HL-60/S4 treated with phorbol 12-myristate 13-acetate at 8.2 ng/mL for 4 days and 3 days (cell line): ENCODE measurements around the gene C10orf67.
"Not testable (repeated sequence)": the region's sequence is repeated elsewhere in the genome, so short reads cannot be mapped to it uniquely, and the experiment has no call there.

Source experiments
- in situ Hi-C: fragments of 300-500 bp; cut with MboI; formaldehyde crosslinking; loops from 2 replicates; pipeline ENCODE4 v1.15.0; 2022; ENCODE audit warnings: low sequenced_read_pairs

Gene C10orf67

DNA sequence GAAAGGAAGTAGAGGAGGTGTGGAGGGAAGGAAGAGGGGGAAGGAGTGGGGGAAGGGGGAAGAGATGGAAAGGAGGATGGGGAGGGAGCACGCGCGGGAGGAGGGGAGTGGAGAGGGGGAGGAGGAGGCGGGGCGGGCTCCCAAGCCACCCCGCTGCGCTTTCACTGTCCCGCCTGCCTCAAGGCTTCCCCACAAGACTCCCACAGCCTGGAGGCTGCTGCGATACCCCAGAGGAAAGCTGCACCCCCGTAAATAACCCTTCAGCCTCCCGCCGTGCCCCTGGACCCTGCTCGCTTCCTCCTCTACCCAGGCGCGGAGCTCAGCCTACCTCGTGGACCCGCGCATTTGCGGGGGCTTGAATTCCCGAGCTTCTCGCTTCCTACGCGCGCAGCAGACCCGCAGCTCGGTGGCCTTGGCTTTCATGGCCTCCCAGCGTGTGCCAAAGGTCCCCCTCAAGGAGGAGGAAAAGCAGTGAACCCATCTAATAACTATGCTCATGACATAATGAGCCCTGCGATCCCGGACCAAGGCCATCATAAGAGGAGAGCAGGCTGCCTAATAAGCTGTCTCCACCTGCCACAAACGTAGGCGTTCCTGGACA, at the start of gene C10orf67:
Gene C10orf67, minus strand, starts transcription at position 557 of the 601 bp plus-strand sequence. Its CDS starts 23 bp downstream, at position 534.
- in situ Hi-C loops, result no loop called here

DNA sequence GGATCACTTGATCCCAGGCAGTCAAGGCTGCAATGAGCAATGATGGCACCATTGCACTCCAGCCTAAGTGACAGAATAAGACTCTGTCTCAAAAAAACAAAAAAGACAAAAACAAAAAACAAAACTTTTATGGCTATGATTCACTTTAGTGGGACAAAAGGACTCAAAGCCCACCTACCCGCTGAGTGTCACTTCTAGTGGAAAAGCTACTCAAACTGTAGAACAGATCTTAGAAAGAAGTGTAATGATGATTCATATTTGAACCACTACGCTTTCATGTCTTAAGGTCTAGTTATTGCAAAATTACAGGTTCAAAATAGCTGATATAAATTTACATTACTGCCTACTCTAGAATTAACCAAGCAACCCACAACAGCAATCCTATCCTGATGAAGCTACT, 47.2 kb upstream of the C10orf67 start:
- in situ Hi-C loops, result no loop called here

DNA sequence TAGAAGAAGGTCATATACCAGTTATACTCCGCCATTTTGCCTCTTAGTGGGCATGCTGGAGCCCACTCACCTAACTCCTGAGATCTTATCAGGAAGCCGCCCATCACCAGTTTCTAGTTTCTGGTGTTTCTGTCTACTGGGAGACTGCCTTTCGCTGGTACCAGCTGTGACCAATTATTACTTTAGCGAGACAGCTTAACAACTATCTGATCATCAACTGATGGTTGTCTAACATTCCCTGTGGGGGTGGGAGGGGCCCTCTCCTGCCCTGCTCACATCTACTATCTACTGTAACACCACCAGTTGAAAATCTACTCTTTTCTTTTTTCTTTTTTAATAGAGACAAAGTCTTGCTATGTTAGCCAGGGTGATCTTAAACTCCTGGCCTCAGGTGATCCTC, 46.2 kb upstream of the C10orf67 start:
- in situ Hi-C loops, result no loop called here

DNA sequence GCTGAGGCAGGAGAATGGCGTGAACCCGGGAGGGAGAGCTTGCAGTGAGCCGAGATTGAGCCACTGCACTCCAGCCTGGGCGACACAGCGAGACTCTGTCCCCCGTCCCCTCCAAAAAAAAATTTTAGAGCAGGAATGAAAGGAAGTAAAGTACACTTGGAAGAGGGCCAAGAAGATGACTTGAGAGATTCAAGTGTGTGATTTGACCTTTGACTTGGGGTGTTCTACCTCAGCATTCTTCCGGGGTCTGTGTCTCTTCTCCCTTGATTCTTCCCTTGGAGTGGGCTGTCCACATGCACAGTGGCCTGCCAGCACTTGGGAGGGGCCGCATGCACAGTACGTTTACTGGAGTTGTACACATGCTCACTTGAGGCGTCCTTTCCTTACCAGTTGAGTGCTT, 45.8 kb upstream of the C10orf67 start:
- in situ Hi-C loops, result not testable (repeated sequence)

DNA sequence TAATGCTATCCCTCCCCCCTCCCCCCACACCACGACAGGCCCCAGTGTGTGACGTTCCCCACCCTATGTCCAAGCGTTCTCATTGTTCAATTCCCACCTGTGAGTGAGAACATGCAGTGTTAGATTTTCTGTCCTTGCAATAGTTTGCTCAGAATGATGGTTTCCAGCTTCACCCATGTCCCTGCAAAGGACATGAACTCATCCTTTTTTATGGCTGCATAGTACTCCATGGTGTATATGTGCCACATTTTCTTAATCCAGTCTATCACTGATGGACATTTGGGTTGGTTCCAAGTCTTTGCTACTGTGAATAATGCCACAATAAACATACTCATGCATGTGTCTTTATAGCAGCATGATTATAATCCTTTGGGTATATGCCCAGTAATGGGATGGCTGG, 42.9 kb upstream of the C10orf67 start:
- in situ Hi-C loops, result not testable (repeated sequence)

DNA sequence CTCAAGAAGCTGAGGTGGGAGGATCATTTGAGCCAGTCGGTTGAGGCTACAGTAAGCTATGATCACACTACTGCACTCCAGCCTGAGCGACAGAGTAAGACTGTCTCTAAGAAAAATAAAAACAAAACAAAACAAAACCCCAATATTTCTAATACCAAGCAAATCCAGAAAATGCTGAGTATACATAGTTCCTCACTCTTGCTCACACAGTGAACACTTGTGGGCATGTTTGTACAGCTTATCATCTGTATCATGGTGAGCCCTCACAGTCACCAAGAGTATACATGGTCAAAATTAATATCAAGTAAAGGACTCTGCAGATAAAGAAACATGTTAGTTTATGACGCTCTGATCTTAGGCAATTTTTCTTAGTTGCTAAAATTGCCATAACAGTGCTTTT, 41.5 kb upstream of the C10orf67 start:
- in situ Hi-C loops, result no loop called here

DNA sequence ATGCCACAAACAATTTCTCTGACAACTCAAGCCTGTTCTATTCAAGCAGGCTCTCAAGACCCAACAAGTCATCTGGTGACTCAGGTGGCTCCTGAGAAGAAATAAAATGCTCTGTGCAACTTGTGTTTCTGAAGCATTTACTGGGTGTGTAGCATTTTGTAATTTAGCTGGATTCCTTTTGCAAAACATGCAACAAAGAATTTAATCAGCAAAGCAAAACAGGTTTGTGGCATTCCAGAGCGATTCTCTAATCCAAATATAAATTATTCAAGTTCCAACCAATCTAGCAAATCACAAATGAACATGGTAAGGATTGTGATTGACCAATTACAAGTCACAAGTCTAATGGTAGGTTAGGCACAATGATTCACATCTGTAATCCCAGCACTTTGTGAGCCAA, 39.8 kb upstream of the C10orf67 start:
- in situ Hi-C loops, result no loop called here

DNA sequence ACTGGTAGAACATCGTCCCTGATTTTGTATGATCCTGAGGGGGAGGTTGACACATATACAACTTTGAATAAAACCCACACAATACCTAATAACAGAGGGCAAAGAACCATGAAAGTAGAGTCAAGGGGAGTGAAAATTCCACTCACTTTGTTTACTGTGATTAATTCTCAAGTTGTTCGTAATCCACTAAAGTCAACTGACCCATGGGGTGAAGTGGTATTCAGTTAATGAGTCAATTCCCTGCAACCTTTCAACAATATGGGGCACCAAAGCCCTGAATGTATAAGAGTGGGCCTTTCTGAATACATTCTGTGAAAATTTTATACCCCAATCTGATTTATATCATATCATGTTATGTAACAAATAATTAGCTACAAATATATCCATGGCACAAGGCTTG, 39.0 kb upstream of the C10orf67 start:
- in situ Hi-C loops, result no loop called here

DNA sequence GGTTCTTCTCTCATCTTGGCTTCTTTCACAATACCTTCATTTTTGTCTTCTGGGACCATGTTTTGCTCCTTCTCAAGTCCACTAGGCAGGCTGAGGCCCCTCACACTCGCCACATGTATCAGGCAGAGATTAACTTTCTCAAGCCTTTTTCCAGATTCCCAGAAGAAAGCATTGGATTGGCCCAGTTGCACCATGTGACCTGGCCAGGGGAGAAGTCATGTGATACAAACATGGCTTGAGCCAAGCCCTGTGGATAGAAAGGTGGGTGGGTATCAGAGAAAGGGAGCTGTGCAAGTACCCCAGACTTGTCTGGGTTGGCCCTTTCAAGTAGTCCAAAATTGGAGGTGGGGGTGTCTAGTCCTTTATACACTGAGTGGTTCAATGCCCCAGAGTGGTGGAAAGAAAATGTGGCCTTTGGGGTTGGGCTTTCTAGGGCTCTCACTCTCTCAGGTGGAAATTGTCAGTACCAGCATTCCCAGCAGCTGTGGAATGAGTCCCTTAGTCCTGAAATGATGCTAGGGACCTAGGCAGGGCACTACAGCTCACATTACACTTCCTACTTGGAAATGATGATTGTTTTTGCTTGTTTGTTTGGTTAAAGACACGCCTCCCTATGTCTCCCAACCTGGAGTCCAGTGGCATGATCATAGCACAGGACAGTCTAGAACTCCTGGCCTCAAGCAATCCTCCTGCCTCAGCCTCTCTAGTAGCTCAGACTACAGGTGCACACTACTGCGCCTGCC, 36.9 kb upstream of the C10orf67 start:
- in situ Hi-C loops, result no loop called here

DNA sequence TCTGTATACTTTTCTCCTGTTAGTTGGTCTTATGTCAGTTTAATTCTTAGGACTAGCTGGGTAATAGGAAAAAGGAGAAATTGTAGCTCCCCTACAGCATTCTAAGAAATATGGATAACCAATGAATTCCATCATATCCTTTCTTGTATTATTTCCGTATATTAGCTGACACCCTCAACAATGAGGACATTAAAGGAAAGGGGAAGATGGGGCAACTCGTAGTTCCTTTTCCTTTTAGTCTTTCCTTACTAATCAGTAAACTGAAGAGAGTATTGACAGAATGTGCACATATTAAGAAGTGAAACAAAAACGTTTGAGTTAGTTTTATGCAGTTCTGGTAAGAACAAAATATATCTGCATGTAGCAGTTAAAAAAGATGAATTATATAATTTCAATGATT, 35.1 kb upstream of the C10orf67 start:
- in situ Hi-C loops, result no loop called here

DNA sequence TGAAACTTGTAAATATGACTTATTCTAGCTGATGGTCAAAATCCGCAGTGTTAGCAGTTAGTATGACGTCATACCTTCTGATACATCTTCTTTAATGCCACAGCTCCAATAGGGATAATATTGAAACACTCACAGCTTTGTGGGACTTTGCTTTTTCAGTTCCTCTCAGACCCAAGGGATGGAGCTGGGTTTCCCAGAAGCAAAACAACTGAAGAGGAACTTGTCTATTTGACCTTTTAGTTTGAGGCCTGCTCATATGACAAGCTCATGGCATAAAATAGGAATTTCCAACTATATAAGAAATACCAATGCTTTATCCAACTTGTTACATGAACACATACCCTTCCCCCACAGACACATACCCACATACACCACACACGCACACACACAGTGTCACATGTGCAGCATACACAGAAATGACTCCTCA, 31.6 kb upstream of the C10orf67 start:
- in situ Hi-C loops, result no loop called here

DNA sequence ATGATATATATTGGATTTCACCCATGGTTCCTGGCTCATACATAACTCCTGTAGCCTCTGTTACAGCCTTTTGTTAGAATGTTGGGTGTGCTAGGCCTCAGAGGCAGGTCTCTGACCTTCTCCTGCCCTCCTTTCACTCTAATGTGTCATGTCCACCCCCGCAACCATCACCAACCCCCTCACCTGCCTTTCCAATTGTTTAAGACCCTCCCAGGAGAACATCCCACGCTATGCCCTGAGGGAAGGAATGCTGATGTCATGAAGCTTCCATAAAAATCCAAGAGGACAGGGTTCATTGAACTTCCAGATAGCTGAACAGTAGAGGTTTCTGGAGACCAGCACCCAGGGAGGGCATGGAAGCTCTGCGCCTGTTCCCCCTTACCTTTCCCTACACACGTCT, 30.8 kb upstream of the C10orf67 start:
- in situ Hi-C loops, result no loop called here

DNA sequence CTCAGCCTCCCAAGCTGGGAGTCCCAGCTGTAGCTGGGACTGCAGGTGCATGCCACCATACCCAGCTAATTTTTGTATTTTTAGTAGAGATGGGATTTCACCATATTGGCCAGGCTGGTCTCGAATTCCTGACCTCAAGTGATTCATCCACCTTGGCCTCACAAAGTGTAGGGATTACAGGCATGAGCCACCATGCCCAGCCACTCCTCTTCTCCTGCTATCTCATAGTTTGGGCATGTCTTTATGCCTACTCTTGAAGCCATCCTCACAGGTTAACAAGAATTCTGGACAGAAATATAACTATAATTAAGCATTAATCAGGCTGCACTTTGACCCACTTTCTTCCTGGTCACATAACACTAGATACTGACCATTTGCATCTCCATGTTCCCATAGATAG, 28.6 kb upstream of the C10orf67 start:
- in situ Hi-C loops, result no loop called here

DNA sequence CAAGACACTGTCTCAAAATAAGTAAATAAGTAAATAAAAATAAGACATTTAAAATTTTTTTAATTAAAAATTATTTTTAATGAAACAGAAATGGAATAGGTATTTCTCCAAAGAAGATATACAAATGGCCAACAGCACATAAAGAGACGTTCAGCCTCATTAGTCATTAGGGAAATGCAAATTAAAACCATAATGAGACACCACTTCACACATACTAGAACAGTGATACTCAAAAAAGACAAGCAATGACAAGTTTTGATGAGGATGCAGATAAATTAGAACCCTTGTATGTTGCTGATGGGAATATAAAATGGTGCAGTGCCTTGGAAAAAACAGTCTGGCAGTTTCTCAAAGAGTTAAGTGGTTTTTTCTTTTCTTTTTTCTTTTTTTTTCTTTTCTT, 26.5 kb upstream of the C10orf67 start:
- in situ Hi-C loops, result no loop called here

DNA sequence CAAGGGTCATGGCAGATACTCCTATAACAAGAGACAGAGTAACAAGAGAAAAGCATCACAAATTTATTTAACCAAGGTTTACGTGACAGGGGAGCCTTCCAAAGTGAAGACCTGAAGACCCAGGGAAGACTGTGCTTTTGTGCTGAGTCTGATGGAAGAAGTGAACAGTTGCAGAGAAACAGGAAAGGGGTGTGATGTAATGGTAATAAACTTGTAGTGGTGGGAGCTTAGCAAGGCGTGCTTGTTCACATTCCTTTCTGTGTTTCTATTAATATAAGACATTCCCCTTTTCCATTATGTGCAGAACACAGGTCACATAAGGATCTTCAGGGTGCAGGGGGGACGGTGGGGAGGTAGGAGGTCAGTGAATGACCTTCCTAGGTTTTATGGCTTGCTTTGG, 25.5 kb upstream of the C10orf67 start:
- in situ Hi-C loops, result no loop called here

DNA sequence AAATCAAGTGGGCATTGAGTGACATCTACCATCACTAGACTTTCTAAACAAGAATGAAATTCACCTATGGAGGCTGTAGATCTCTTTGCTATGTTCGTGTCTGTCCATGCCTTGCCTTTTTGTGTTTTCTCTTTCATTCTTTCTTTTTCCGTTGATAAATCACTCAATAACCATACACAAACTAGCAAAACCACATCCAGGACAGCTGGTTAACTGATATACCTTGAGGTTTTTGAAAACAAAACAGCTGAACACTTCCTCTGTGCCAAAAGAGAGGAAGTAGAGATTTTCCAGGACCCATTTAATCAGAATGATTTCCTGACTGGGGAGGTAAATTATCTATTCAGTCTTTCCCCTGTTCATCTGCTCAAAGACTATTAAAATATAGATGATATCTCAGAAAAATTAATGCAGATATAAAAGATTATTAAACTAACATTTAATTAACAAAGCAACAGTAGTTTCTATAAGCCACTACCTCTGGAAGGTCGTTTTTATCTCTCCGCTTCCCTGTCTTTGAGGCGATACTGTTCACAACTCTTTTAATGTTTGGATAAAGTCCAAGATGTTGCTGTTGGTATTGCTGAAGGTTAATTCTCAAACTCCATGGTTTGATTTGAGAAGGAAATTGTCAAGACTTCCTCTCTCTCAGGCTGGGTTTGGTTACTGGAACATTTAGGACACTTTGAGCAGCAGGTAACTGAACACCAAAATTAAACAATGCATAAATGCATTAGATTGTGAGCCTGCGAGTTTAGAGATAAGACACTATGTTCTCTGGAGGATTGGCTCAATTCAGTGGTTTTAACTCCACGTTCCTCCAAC, 24.4 kb upstream of the C10orf67 start:
- in situ Hi-C loops, result no loop called here

DNA sequence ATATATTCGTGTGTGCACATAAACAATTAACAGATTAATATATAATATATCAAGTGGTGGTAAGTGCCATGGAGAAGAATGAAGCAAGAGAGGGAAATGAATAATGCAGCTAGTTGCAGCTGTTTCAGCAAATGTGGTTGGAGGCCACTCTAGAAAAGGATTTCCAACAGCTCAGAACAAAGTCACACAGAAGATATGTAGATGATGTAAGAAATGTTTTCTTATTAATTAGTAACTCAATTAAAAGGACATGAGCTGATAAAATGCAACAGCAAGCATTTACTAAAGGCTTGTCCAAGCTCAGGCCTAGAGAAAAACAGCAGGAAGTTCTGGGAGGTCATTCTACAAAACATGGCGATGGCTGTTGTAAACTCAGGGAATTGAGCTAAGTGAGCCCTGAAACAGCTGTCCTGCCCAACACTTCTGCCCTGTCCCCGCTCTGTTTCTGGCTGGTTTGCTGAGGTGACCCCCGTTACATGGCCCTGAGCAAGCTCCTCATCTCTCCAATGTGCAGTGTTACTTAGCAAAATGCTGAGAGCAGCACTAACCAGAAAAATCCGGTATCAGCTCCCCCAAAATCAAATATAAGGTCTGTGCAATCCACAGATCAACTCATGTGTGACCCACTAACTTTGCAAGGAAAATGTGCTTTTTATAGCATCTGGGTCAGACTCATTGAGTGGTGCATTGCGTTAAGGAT, 23.4 kb upstream of the C10orf67 start:
- in situ Hi-C loops, result no loop called here

DNA sequence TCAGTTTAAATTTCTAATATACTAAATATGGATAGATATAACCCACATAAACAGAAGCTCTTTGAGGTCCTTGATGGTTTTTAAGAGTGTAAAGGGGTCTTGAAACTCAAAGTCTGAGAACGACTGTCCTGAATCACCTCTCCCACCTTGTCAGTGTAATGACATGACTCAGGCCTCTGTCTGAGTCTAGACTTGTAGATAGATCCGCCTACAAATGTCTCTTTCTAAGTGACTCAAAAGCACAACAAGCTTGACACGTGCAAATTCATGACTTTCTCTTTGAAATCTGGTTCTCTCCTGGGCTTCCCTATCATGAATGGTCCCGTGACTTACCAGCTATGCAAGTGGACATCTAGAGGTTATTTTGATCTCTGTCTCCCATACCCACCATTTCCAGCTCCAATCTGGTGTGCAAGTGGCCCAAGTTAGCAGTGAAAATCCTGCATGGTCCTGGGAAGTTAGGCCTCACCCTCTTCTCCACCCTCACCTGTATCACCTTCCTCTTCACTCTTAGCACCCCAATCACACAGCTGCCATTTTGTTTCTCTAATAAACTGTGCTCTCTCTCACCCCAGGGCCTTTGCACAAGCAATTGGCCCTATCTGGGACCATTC, 20.9 kb upstream of the C10orf67 start:
- in situ Hi-C loops, result not testable (repeated sequence)

DNA sequence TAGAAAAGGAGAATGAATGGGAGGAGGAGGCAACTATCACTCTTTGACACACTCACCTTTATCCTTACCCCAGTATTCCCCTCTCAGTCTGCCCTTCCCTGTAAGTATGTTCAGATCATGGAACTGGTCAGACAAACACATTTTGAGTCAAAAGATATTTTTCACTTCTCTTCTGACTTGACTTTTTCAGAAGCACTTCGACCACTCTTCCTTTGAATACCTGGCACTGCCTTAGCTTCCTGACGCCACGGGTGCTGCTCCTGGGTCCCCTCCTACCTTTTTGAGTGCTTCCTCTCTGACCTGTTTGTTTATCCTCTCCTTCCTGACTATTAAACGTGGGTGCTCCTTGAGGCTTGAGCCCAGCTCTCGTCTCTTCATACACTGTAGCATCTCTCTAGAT, 19.8 kb upstream of the C10orf67 start:
- in situ Hi-C loops, result no loop called here

DNA sequence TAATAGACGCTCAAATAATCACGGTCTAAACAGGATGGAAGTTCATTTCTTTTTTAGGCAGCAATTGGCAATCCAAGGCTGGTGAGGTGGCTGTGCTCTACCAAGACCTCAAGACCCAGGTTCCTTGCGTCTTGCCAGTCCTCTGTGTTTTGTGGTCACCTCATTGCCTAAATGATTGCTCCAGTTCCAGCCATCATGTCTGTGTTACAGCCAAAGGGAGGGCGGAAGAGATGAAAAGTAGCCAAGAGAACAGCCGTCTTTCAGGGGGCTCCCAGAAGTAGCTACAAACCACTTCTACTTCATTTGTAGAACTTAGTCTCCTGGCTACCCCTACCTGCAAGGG, 19.2 kb upstream of the C10orf67 start:
- in situ Hi-C loops, result no loop called here
